HL-60 (cell line): ENCODE results near the gene NGLY1.

Experiments
- DNase-seq, 2 experiments: peaks; one replicate each; pipeline ENCODE4 v3.0.0-alpha.2; 2010 to 2020; ENCODE audit warnings: low read depth in 1 of 2, low spot score in 1 of 2
- H3K27ac ChIP-seq: fragments of 250-450 bp; sonication (Bioruptor Pico); replicated peaks from 2 replicates; pipeline ENCODE4 v1.5.1; 2020; ENCODE audit warnings: mild to moderate bottlenecking, moderate library complexity
- H3K27me3 ChIP-seq: fragments of 250-450 bp; sonication (Bioruptor Pico); 2 replicates; pipeline ENCODE4 v1.5.1; 2021; ENCODE audit warnings: mild to moderate bottlenecking, moderate library complexity; ENCODE audit not compliant: insufficient read depth, poor library complexity, severe bottlenecking
- H3K4me3 ChIP-seq: replicated peaks from 2 replicates; pipeline ENCODE4 v1.5.1; 2011; ENCODE audit warnings: mild to moderate bottlenecking, control low read depth, low read length; ENCODE audit not compliant: insufficient read depth
- CTCF ChIP-seq: IDR thresholded peaks from one replicate; pipeline ENCODE4 v1.5.1; 2011; ENCODE audit warnings: low read length, control low read depth, inconsistent platforms; ENCODE audit not compliant: insufficient read depth
- GABPA ChIP-seq: IDR thresholded peaks from 2 replicates; pipeline ENCODE4 v1.6.1; 2012; ENCODE audit warnings: low read depth
- POLR2AphosphoS5 ChIP-seq: IDR thresholded peaks from 2 replicates; pipeline ENCODE4 v1.6.1; 2012; ENCODE audit warnings: low read depth
- REST ChIP-seq: IDR thresholded peaks from 2 replicates; pipeline ENCODE4 v1.6.1; 2012; ENCODE audit warnings: low read depth; ENCODE audit not compliant: insufficient replicate concordance
- SPI1 ChIP-seq: IDR thresholded peaks from 2 replicates; pipeline ENCODE4 v1.6.1; 2012; ENCODE audit warnings: low read depth, mild to moderate bottlenecking, borderline replicate concordance

NGLY1 gene

GRCh38 chr3:25817638-25818037 lies 34.4 kb upstream of the NGLY1 start:
- DNase-seq: no peak
- H3K27ac ChIP-seq: no peak overlapping the region

GRCh38 chr3:25817107-25817506 lies 33.9 kb upstream of the NGLY1 start:
- TF ChIP-seq GABPA: no peak
- TF ChIP-seq CTCF: no peak
- TF ChIP-seq SPI1: no peak
- TF ChIP-seq POLR2AphosphoS5: no peak
- no peak for DNase-seq
- no peak overlapping the region for H3K4me3 ChIP-seq

More at GRCh38 chr3:25817638-25818037, 34.4 kb upstream of the NGLY1 start:
- no peak for TF ChIP-seq POLR2AphosphoS5
- no peak for TF ChIP-seq CTCF
- no peak for TF ChIP-seq GABPA
- no peak for TF ChIP-seq REST
- TF ChIP-seq SPI1: no peak
- Histone ChIP-seq H3K4me3 (no peak overlapping the region), H3K27me3 (no peaks in the 10 kb centered on the region)

GRCh38 chr3:25812644-25813043 lies 29.4 kb upstream of the NGLY1 start:
- TF ChIP-seq REST (no peak), GABPA (no peak), SPI1 (no peak), CTCF (no peak), POLR2AphosphoS5 (no peak)
- Histone ChIP-seq H3K27ac (no peak overlapping the region), H3K4me3 (no peak overlapping the region), H3K27me3 (no peaks in the 10 kb centered on the region)
- no peak for DNase-seq

More at GRCh38 chr3:25817107-25817506, 33.9 kb upstream of the NGLY1 start:
- H3K27ac ChIP-seq: no peak overlapping the region
- H3K27me3 ChIP-seq: no peaks in the 10 kb centered on the region

- TF ChIP-seq GABPA: no peak
- no peak for TF ChIP-seq SPI1
- no peak for TF ChIP-seq POLR2AphosphoS5
- no peak for TF ChIP-seq CTCF
- TF ChIP-seq REST: no peak
- Histone ChIP-seq H3K27me3 (no peaks in the 10 kb centered on the region), H3K27ac (no peak overlapping the region), H3K4me3 (no peak overlapping the region)
- no peak for DNase-seq
Observed at GRCh38 chr3:25804676-25805075, 21.4 kb upstream of the NGLY1 start.
